Measurements from ENCODE around the gene ATXN7L3. TPM values are rescaled to one million over a fixed set of nuclear protein-coding genes. Genes with fewer than 3 reads are reported as not detected.

Gene ATXN7L3
- total RNA-seq, 1 experiment from 2014 or later = 86.7 TPM

GRCh38 chr17:44202756-44203155, 3.1 kb upstream of the ATXN7L3 start:
- Histone ChIP-seq H3K9ac (ENCODE audit: low read length) (no peak overlapping the region), H3K9me2 (ENCODE audit: insufficient read depth) (no peaks in the 10 kb centered on the region), H4K20me1 (ENCODE audit: insufficient read depth) (no peaks in the 10 kb centered on the region), H3K4me2 (ENCODE audit: low read length) (peak overlapping the region; percentile 50; the same call in 1 of the 2 replicates), H3K79me2 (ENCODE audit: insufficient read depth, low read length) (peaks cover 18% of the 10 kb centered on the region), H3K36me3 (ENCODE audit: control insufficient read depth in 1 of 2, insufficient read depth in 2 of 2, low read length in 2 of 2) (peaks cover 6 to 12% of the 10 kb centered on the region in 2 experiments; a peak in 3 of 4 replicates), H3K27me3 (ENCODE audit: insufficient read depth, low read length) (no peaks in the 10 kb centered on the region), H3K4me1 (ENCODE audit: control insufficient read depth in 1 of 2, insufficient read depth in 2 of 2, low read length in 2 of 2) (peaks cover 40 to 63% of the 10 kb centered on the region in 2 experiments), H2AFZ (ENCODE audit: low read depth, low read length, poor library complexity, severe bottlenecking) (no peak overlapping the region), H3K9me3 (ENCODE audit: control insufficient read depth in 1 of 2, insufficient read depth in 1 of 2, low read depth in 1 of 2, low read length in 2 of 2) (no peaks in the 10 kb centered on the region), H3K27ac (ENCODE audit: low read depth, low read length) (no peak overlapping the region; the same call in 1 of the 2 replicates), H3K4me3 (replicated peaks in 1 of 2; ENCODE audit: low read depth in 1 of 2, low read length in 2 of 2) (no peak overlapping the region)
- ChIA-PET RAD21 (ENCODE audit: low non-redundant PET in 1 of 2, low total read pairs in 2 of 2, uncharacterized antibody in 2 of 2, unreplicated experiment in 2 of 2) (no interaction called here), POLR2A (no interaction called here), CTCF (interaction anchor here (2.0 to 3.0 kb wide), 3 partner anchors 15 to 143 kb away, joined by 6 to 17 read pairs (median 11); partner anchors contain the start of gene GRN)
- no peak for ATAC-seq
- TF ChIP-seq CBX3 (IDR thresholded peaks at IDR 0.05; ENCODE audit: low read depth) (no peak), CEBPB (IDR thresholded peaks at IDR 0.05; ENCODE audit: low read depth) (no peak), ELF1 (IDR thresholded peaks at IDR 0.05; ENCODE audit: borderline replicate concordance, low read depth) (no peak), ZNF274 (IDR thresholded peaks at IDR 0.05; ENCODE audit: low read depth, low read length) (no peak), RAD21 (IDR thresholded peaks at IDR 0.05; ENCODE audit: low read depth) (no peak), ATF3 (IDR thresholded peaks at IDR 0.05) (no peak), YY1 (IDR thresholded peaks at IDR 0.05; ENCODE audit: extremely low read depth, insufficient replicate concordance, low read depth, low read length) (no peak), CTCF (IDR thresholded peaks at IDR 0.05 in 2 of 3, conservative IDR thresholded peaks at IDR 0.05 in 1 of 3; ENCODE audit: borderline replicate concordance in 1 of 3, insufficient read depth in 1 of 3, low read depth in 2 of 3, low read length in 2 of 3) (no peak), SIN3A (IDR thresholded peaks at IDR 0.05; ENCODE audit: low read depth) (no peak), REST (IDR thresholded peaks at IDR 0.05; ENCODE audit: low read depth) (no peak), POLR2AphosphoS5 (IDR thresholded peaks at IDR 0.05; ENCODE audit: low read depth, low read length) (no peak), POLR2A (IDR thresholded peaks at IDR 0.05; ENCODE audit: borderline replicate concordance, extremely low read depth, insufficient read depth, insufficient read length) (no peak), EGR1 (IDR thresholded peaks at IDR 0.05; ENCODE audit: low read depth) (no peak)
- intact Hi-C loops (cut with micrococcal nuclease) = no loop called here
- no TSS peak for BruUV-seq (replicated peaks)
- DNase-seq (ENCODE audit: low read depth, low spot score) = no peak
